Measurements from ENCODE around the gene PKIB.
"Not testable (repeated sequence)": the region's sequence is repeated elsewhere in the genome, so short reads cannot be mapped to it uniquely, and the experiment has no call there.

PKIB gene, protein sequence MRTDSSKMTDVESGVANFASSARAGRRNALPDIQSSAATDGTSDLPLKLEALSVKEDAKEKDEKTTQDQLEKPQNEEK

DNA sequence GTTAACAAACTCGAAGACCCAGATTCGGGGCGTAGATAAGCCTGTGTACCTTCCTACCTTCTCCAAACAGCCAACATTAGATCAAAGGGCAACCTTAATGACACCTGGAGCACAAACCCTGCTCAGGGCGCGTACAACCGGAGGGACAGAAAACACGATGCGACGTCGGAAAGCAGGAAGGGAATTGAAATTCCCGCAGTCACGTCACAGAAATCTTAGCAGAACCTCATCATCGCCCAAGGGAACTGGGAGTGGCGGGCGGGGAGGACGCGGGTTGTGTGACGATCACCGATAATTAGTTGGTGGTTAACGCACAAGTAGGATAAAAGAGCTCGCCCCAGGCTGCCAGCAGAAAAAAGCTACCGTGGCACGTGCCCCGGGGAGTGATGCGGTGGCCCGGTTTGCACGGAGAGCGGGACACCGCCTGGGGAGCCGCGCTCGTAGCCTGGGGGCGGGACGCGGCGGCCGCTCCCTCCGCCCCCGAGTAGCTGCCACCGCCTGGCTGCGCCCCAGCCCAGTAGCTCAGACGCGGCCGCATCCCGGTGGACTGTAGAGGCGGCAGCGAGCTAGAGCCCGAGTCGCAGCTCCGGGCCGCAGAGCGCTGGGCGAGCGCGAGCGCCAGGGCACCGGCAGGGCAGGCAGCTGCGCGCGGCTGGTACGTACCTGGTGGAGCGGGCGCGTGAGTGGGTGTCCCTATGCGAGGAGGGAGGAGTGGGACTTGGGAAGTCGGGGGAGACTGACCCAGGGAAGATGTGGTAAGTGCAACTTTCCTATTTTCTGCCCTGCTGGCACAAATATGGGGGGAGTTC is at the start of gene PKIB:
TSS of gene PKIB (plus strand) at position 525 of the 809 bp plus-strand sequence. CDS start 107,390 bp downstream, outside the sequence.
- Histone ChIP-seq H3K4me3 (peak within 1 kb of the TSS; percentile 25), H3K4me1 (peaks cover 4% of the 10 kb centered on the region; the same call in 1 of the 2 replicates), H3K9me3 (no peaks in the 10 kb centered on the region), H3K27me3 (ENCODE audit: low read depth) (peaks cover 31% of the 10 kb centered on the region), H3K36me3 (replicated peaks) (no peaks in the 10 kb centered on the region)
- DNase-seq (ENCODE audit: low spot score in 2 of 2): peak; percentile 53 to 79
- in situ Hi-C loops (cut with MboI; ENCODE audit: low sequenced_read_pairs): no loop called here

DNA sequence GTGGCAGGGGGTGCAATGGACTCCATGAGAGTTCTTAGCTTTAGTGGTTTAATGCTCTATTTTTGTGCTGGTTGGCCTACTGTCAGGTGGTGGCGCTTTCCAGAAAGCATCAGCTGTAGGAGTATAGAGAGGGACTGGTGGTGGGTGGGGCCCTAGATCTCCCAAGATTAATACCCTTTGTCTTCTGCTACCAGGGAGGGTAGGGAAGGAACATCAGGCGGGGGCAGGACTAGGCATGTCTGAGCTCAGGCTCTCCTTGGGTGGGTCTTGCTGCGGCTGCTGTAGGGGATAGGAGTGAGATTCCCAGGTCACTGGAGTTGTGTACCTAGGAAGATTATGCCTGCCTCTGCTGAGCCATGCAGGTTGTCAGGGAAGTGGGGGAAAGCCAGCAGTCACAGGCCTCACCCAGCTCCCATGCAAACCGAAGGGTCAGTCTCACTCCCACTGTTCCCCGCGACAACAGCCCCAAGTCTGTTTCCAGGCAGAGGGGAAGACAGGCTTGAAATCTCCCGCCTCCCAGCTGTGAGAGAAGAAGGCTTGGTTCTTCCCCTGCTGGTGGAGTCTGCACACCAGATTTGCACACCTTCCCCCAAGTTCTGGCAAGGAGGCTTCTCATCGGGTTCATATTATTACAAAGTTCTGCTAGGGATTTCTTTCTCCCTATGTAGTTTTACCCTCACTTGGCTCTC is 46.7 kb upstream of the PKIB start:
- Histone ChIP-seq H3K9me3 (no peaks in the 10 kb centered on the region), H3K4me3 (no peak overlapping the region), H3K36me3 (replicated peaks) (no peaks in the 10 kb centered on the region), H3K27me3 (ENCODE audit: low read depth) (no peaks in the 10 kb centered on the region), H3K4me1 (no peaks in the 10 kb centered on the region)
- in situ Hi-C loops (cut with MboI; ENCODE audit: low sequenced_read_pairs): no loop called here
- DNase-seq (ENCODE audit: low spot score in 2 of 2): no peak

- Histone ChIP-seq H3K9me3 (no peaks in the 10 kb centered on the region), H3K4me3 (no peak overlapping the region), H3K4me1 (no peaks in the 10 kb centered on the region), H3K27me3 (ENCODE audit: low read depth) (no peaks in the 10 kb centered on the region), H3K36me3 (replicated peaks) (no peaks in the 10 kb centered on the region)
- DNase-seq (ENCODE audit: low spot score in 2 of 2): no peak
- in situ Hi-C loops (cut with MboI; ENCODE audit: low sequenced_read_pairs): no loop called here
Measured at GRCh38 chr6:122564230-122564629, 46.0 kb upstream of the PKIB start.

DNA sequence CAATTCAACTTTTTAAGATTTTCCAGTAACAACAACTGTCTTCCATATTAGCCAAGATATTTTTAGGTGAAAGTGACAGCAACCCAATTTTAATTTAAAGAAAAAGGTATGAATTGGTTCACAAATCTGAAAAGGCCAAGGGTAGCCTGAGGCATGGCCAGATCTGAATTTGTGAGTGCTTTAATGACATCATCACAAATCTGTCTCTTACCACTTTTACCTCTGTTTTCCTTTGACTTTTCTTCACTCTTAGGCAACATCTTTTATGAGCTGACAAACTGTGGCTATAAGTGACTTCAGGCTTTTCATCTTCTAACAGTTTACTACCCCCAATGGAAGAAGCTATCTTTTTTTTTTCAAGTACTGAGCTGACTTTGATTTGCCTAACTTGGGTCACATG is 44.5 kb upstream of the PKIB start:
- Histone ChIP-seq H3K36me3 (replicated peaks) (no peaks in the 10 kb centered on the region), H3K4me3 (no peak overlapping the region), H3K9me3 (no peaks in the 10 kb centered on the region), H3K27me3 (ENCODE audit: low read depth) (no peaks in the 10 kb centered on the region), H3K4me1 (no peaks in the 10 kb centered on the region)
- in situ Hi-C loops (cut with MboI; ENCODE audit: low sequenced_read_pairs): no loop called here
- DNase-seq (ENCODE audit: low spot score in 2 of 2): no peak

DNA sequence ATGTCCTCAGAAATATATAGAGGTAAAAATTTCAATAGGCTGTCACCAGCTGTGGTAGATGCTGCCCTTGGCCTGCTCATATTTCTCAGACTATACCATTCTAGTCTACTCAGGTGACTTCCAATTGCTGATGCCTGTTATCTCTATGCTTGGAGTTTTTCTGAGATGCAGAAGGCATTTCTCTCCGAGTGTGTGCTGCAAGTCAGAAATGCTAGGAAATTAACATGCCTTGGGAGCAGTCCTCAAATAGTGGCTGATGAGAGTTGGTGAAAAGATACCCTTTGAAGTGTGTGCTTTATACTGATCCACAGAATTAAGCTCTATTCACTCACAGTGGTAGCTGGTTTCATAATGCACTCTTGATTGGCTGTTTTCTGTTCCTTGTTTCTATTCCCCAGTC is 43.2 kb upstream of the PKIB start:
- in situ Hi-C loops (cut with MboI; ENCODE audit: low sequenced_read_pairs): no loop called here
- Histone ChIP-seq H3K9me3 (no peaks in the 10 kb centered on the region), H3K27me3 (ENCODE audit: low read depth) (no peaks in the 10 kb centered on the region), H3K4me1 (no peaks in the 10 kb centered on the region), H3K36me3 (replicated peaks) (no peaks in the 10 kb centered on the region), H3K4me3 (no peak overlapping the region)
- DNase-seq (ENCODE audit: low spot score in 2 of 2): no peak

DNA sequence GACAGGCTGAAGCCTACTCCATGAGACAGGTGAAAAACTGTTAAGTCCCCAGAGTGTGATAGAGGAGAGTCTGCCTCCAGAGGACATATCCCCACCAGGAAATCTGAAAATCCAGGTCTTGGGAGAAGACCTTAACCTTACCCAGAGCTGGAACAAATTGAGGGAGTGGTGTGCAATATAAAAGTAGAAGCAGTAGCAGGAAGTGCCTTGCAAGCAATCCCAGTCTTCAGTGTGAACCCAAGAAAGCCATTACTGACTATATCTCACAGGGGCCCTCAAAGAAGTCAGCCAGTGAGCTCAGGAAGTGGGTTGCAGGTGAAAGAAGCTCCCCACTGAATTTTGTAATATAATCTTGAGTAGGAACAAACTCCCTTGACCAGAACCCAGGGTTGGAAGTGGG is 41.9 kb upstream of the PKIB start:
- Histone ChIP-seq H3K4me3 (no peak overlapping the region), H3K4me1 (no peaks in the 10 kb centered on the region), H3K9me3 (no peaks in the 10 kb centered on the region), H3K36me3 (replicated peaks) (no peaks in the 10 kb centered on the region), H3K27me3 (ENCODE audit: low read depth) (no peaks in the 10 kb centered on the region)
- in situ Hi-C loops (cut with MboI; ENCODE audit: low sequenced_read_pairs): no loop called here
- no peak for DNase-seq (ENCODE audit: low spot score in 2 of 2)

DNA sequence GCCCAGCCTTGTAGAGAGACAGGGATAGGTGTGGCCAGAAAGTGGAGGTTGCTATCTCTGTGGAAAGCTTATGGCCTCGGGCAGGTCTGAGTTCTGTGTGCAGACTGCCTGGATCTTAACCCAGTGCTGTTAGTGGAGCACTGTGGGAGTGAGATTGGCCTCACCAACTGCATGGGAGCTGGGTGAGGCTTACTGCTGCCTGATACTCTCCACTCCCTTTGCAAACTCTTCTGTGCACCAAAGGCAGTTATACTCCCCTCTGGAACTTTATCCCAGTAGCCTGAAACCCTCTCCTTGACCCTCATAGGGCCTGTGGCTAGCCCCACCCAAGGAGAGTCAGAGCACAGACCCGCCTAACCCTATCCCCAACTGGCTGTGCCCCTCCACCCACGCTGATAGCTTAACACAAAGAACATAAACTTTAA is 41.4 kb upstream of the PKIB start:
- DNase-seq (ENCODE audit: low spot score in 2 of 2): no peak
- no peak overlapping the region for H3K4me3 ChIP-seq
- H3K9me3 ChIP-seq: no peaks in the 10 kb centered on the region
- in situ Hi-C loops (cut with MboI; ENCODE audit: low sequenced_read_pairs): no loop called here
- H3K27me3 ChIP-seq (ENCODE audit: low read depth): no peaks in the 10 kb centered on the region
- H3K4me1 ChIP-seq: no peaks in the 10 kb centered on the region
- no peaks in the 10 kb centered on the region for H3K36me3 ChIP-seq (replicated peaks)

DNA sequence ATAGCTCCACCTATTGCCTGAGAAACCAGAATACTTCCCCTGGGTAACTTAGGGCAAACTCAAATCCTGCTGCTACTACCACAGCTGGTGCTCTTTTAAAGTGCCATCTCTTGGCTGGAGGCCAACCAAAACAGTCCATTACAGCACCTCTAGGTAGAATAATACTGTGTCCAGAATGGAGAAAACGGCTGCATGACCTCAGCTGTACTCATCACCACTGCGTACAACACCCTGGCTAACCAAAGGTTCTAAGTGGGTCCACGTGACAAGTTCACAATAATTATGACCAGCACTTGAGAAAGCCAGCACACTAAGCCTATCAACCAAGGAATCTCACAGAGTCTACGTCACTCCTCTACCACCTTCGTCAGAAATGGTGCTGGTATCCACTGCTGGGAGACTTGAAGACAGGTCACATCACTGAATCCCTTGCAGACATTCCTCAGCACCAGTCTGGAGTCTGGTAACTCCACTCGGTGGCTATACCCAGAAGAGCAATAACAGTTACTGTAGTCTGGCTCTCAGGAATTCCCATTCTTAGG is 40.9 kb upstream of the PKIB start:
- no peaks in the 10 kb centered on the region for H3K36me3 ChIP-seq (replicated peaks)
- in situ Hi-C loops (cut with MboI; ENCODE audit: low sequenced_read_pairs): no loop called here
- DNase-seq (ENCODE audit: low spot score in 2 of 2): no peak
- no peaks in the 10 kb centered on the region for H3K9me3 ChIP-seq
- H3K27me3 ChIP-seq (ENCODE audit: low read depth): no peaks in the 10 kb centered on the region
- H3K4me1 ChIP-seq: no peaks in the 10 kb centered on the region
- no peak overlapping the region for H3K4me3 ChIP-seq

DNA sequence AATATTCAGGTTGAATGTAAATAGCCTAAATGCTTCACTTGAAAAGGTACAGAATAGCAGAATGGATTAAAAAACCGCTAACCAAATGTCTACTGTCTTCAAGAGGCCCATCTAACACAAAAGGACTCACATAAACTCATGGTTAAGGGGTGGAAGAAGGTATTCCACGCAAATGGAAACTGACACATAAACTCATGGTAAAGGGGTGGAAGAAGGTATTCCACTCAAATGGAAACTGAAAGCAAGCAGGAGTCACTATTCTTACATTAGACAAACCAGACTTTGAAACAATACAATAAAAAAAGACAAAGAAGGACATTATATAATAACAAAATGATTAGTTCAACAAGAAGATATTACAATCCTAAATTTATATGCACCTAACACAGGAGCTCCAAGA is 38.3 kb upstream of the PKIB start:
- no peak overlapping the region for H3K4me3 ChIP-seq

DNA sequence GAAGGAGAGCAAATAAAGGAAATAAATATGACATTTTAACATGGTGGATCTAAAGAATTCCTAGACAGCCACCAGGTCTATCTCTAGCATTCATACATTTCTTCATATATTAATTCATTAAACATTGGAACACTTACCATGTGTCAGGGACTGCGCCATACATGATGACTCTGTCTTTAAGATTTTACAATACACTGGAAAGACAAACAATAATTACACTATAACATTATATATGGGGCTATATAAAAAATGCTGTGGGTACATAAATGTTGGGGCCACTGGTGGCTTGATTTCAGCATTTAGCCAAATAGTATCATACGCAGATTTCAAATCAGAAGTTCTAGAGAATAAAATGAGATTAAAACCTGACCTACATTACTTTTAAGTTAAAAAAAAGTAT is 33.3 kb upstream of the PKIB start:
- H3K27me3 ChIP-seq (ENCODE audit: low read depth): no peaks in the 10 kb centered on the region
- no peak for DNase-seq (ENCODE audit: low spot score in 2 of 2)
- H3K9me3 ChIP-seq: no peaks in the 10 kb centered on the region
- in situ Hi-C loops (cut with MboI; ENCODE audit: low sequenced_read_pairs): no loop called here
- H3K4me1 ChIP-seq: no peaks in the 10 kb centered on the region
- no peaks in the 10 kb centered on the region for H3K36me3 ChIP-seq (replicated peaks)
- no peak overlapping the region for H3K4me3 ChIP-seq

More for the DNA sequence above, 38.3 kb upstream of the PKIB start:
- in situ Hi-C loops (cut with MboI; ENCODE audit: low sequenced_read_pairs): no loop called here
- H3K27me3 ChIP-seq (ENCODE audit: low read depth): no peaks in the 10 kb centered on the region
- no peaks in the 10 kb centered on the region for H3K36me3 ChIP-seq (replicated peaks)
- H3K9me3 ChIP-seq: no peaks in the 10 kb centered on the region
- DNase-seq (ENCODE audit: low spot score in 2 of 2): no peak
- no peaks in the 10 kb centered on the region for H3K4me1 ChIP-seq

GRCh38 chr6:122578961-122579360 is 31.2 kb upstream of the PKIB start:
- H3K9me3 ChIP-seq: no peaks in the 10 kb centered on the region
- no peaks in the 10 kb centered on the region for H3K36me3 ChIP-seq (replicated peaks)
- in situ Hi-C loops (cut with MboI; ENCODE audit: low sequenced_read_pairs): no loop called here
- no peaks in the 10 kb centered on the region for H3K4me1 ChIP-seq
- no peak overlapping the region for H3K4me3 ChIP-seq
- no peaks in the 10 kb centered on the region for H3K27me3 ChIP-seq (ENCODE audit: low read depth)
- no peak for DNase-seq (ENCODE audit: low spot score in 2 of 2)

- DNase-seq (ENCODE audit: low spot score in 2 of 2): no peak
- Histone ChIP-seq H3K9me3 (no peaks in the 10 kb centered on the region), H3K27me3 (ENCODE audit: low read depth) (no peaks in the 10 kb centered on the region), H3K4me3 (no peak overlapping the region), H3K36me3 (replicated peaks) (no peaks in the 10 kb centered on the region), H3K4me1 (no peaks in the 10 kb centered on the region)
- in situ Hi-C loops (cut with MboI; ENCODE audit: low sequenced_read_pairs): no loop called here
Measured at GRCh38 chr6:122580737-122581136, 29.5 kb upstream of the PKIB start.

GRCh38 chr6:122589115-122589514 is 21.1 kb upstream of the PKIB start:
- Histone ChIP-seq H3K4me3 (no peak overlapping the region), H3K9me3 (no peaks in the 10 kb centered on the region), H3K36me3 (replicated peaks) (no peaks in the 10 kb centered on the region), H3K27me3 (ENCODE audit: low read depth) (no peaks in the 10 kb centered on the region), H3K4me1 (no peaks in the 10 kb centered on the region)
- no peak for DNase-seq (ENCODE audit: low spot score in 2 of 2)
- in situ Hi-C loops (cut with MboI; ENCODE audit: low sequenced_read_pairs): no loop called here

- DNase-seq (ENCODE audit: low spot score in 2 of 2); H3K36me3 ChIP-seq (replicated peaks); H3K27me3 ChIP-seq (ENCODE audit: low read depth); in situ Hi-C loops (cut with MboI; ENCODE audit: low sequenced_read_pairs); H3K4me3 ChIP-seq; H3K4me1 ChIP-seq; H3K9me3 ChIP-seq: not testable (repeated sequence)
Measured at GRCh38 chr6:122598295-122598694, 11.9 kb upstream of the PKIB start.

Measured in HAP-1 (cell line).